NCI-H1436 treated with DMSO at 0.1 percent for 48 hours (cell line): ENCODE results near the gene RUVBL2.
A peak's percentile ranks its signal among the peaks of the same experiment; 100 is the strongest.

Experiments
- DNase-seq: peaks from one replicate; lab custom pipeline; 2025; lab: John Stamatoyannopoulos, UW

RUVBL2 gene

GRCh38 chr19:48993175-48994034, at the start of gene RUVBL2, which contains the start of gene GYS1:
Gene RUVBL2, plus strand, starts transcription at chr19:48993887. Its CDS starts 25 bp downstream, at chr19:48993912.
Gene GYS1, minus strand, starts transcription at chr19:48993309. Its CDS starts 197 bp downstream, at chr19:48993112.
- peak; percentile 99 for DNase-seq

- no peak for DNase-seq
Observed at GRCh38 chr19:48945415-48945814, 48.3 kb upstream of the RUVBL2 start.

DNA sequence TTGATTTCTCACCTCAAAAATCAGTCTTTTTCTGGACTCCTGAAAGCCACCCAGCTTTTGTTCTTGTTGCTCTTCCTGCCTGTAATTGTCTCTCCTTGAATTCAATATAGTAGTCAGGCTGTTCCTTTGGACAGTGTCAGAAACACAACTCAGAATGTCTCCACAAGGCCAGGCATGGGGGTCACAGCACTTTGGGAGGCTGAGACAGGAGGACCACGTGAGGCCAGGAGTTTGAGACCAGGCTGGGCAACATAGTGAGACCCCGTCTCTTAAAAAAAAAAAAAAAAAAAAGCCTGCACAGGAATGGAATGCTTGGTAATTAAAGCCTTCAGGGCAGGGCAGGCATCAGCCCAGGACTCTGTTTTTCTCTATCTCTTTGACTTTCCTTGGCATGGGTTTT, 47.9 kb upstream of the RUVBL2 start:
- DNase-seq = no peak

- DNase-seq = no peak
Observed at GRCh38 chr19:48946463-48947257, 47.0 kb upstream of the RUVBL2 start.

GRCh38 chr19:48947258-48947542, 46.5 kb upstream of the RUVBL2 start:
- DNase-seq = no peak

GRCh38 chr19:48950159-48950558, 43.5 kb upstream of the RUVBL2 start:
- DNase-seq = no peak

GRCh38 chr19:48950830-48951519, 42.7 kb upstream of the RUVBL2 start:
- DNase-seq = no peak

GRCh38 chr19:48953141-48953540, 40.5 kb upstream of the RUVBL2 start:
- no peak for DNase-seq

DNA sequence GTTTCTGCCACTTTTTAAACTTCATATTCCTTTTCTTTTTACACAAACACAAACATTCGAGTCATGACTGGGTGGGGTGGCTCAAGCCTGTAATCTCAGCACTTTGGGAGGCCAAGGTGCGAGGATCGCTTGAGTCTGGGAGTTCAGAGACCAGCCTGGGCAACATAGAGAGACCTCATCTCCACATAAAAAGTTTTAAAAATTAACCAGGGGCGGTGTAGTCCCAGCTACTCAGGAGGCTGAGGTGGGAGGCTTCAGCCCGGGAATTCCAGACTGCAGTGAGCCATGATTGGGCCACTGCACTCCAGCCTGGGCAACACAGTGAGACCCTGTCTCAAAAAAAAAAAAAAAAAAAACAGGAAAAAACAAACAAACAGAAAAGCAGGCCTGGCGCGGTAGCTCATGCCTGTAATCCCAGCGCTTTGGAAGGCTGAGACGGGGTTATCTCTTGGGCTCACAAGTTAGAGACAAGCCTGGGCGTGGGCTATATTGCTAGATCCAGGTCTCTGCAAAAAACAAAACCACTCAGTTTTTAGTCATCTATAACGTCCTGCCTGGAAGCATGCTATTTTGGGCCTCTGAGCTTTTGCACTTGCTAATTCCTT, 39.6 kb upstream of the RUVBL2 start:
- DNase-seq = no peak

GRCh38 chr19:48954595-48955307, 38.9 kb upstream of the RUVBL2 start, which contains the start of gene BAX:
Gene BAX, plus strand, starts transcription at chr19:48954875. Its CDS starts 54 bp downstream, at chr19:48954929.
- peak; percentile 97 for DNase-seq

GRCh38 chr19:48955308-48955958, 38.3 kb upstream of the RUVBL2 start:
- no peak for DNase-seq

DNA sequence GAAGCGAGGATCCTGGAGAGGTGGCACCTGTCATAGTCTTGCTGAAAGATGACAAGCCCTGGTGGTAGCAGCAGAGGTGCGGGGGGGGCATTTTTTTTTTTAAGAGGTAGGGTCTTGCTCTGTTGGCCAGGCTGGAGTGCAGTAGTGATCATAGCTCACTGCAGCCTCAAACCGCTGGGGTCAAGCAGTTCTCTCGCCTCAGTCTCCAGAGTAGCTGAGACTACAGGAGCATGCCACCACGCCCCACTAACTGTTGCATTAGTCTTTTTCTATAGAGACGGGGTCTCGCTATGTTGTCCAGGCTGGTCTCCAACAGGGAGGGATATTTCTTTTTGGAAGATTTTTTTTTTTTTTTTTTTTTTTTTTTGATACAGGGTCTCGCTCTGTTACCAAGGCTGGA, 35.7 kb upstream of the RUVBL2 start:
- no peak for DNase-seq

- DNase-seq = no peak
Observed at GRCh38 chr19:48959341-48960239, 34.1 kb upstream of the RUVBL2 start.

GRCh38 chr19:48961051-48961649, 32.5 kb upstream of the RUVBL2 start:
- no peak for DNase-seq

DNA sequence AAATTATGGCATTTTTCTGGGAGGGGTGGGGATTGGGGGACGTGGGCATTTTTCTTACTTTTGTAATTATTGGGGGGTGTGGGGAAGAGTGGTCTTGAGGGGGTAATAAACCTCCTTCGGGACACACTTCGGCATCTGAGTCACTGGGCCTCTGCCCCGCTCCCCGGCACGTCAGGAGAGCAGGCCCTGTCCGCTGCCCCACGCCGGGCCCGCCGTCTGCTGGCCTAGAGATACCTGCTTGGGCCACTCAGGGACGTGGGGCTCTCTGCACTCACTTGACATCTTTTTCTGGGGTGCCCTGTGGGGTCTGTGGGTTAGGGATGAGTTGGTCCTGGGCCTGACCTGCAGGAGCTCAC, 32.0 kb upstream of the RUVBL2 start:
- DNase-seq = no peak

DNA sequence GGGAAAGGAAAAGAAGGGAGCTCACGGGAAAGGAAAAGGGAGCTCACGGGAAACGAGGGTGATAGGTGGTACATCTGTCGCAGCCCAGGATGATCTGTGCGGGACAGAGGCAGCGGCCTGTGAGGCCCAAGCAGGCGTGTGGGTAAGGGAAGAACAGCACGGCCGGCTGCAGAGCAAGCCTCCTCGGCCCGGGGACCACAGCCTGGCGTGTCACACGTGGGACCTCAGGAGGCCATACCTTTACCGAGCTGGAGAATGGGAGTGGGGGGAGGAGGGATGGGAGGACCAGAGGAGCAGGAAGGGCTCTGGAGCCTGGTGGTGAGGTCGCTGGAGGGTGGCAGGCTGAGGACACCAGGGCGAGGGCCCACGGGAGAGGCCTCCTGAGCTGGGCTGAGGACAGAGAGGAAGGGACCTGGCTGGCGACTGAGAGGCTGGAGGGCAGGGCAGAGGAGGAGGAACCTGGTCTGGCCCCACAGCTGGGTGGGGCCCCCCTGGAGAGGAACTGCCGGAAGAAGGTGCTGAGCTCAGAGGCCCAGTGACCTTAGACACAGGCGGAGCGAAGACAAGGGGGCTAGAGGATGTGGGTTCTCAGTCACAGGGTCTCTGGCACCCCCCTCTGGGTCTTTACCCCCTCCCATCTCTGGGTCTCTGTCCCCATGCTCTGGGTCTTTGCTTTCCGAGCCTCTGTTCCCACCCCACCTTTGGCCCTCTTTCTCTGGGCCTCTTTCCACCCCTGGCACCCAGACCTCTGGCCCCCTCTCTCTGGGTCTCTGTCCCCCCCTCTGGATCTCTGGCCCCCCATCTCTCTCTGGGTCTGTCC, 31.4 kb upstream of the RUVBL2 start:
- no peak for DNase-seq

DNA sequence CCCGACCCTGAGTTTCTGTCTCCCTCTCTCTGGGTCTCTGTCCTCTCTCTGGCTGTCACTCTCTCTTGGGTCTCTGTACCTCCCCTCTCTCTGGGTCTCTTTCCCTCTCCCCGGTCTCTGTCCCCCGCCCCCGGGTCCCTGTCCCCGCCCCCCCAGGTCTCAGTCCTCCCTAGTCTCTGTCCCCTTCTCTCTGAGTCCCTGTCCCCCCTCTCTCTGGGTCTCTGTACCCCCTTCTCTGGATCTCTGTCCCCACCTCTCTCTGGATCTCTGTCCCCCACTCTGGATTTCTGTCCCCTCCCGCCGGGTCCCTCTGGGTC, 30.9 kb upstream of the RUVBL2 start:
- DNase-seq = no peak

GRCh38 chr19:48963371-48964204, 30.1 kb upstream of the RUVBL2 start:
- DNase-seq = no peak
